Neural progenitor cell (in vitro differentiated cells): ENCODE results near the gene WNT2. TPM values are rescaled to one million over a fixed set of nuclear protein-coding genes. Genes with fewer than 3 reads are reported as not detected.

Experiments
- DNase-seq: peaks from one replicate; pipeline ENCODE4 v3.0.0-alpha.2; 2016; ENCODE audit warnings: low spot score
- H2AFZ ChIP-seq: fragments of 200-600 bp; sonication (generic); replicated peaks from 2 replicates; pipeline ENCODE4 v1.6.1; 2016; ENCODE audit warnings: antibody characterized with exemption
- H3F3A ChIP-seq: fragments of 200-600 bp; sonication (generic); 2 replicates; pipeline ENCODE4 v1.6.1; 2016; ENCODE audit warnings: antibody characterized with exemption, low read depth
- H3K27ac ChIP-seq: fragments of 200-600 bp; sonication (generic); 2 replicates; pipeline ENCODE4 v1.5.1; 2016; ENCODE audit warnings: mild to moderate bottlenecking
- H3K27me3 ChIP-seq: fragments of 200-600 bp; sonication (generic); 2 replicates; pipeline ENCODE4 v1.6.1; 2016; ENCODE audit warnings: mild to moderate bottlenecking, moderate library complexity
- H3K36me3 ChIP-seq: fragments of 200-600 bp; sonication (generic); 2 replicates; pipeline ENCODE4 v1.5.1; 2016
- H3K4me1 ChIP-seq: fragments of 200-600 bp; sonication (generic); 2 replicates; pipeline ENCODE4 v1.6.1; 2016; ENCODE audit warnings: mixed run types
- H3K4me2 ChIP-seq: fragments of 200-600 bp; sonication (generic); 2 replicates; pipeline ENCODE4 v1.6.1; 2016
- H3K4me3 ChIP-seq: fragments of 200-600 bp; sonication (generic); 2 replicates; pipeline ENCODE4 v1.5.1; 2016
- H3K79me2 ChIP-seq: fragments of 200-600 bp; sonication (generic); 2 replicates; pipeline ENCODE4 v1.6.1; 2016; ENCODE audit warnings: low read depth
- H3K9ac ChIP-seq: fragments of 200-600 bp; sonication (generic); 2 replicates; pipeline ENCODE4 v1.6.1; 2016
- H3K9me3 ChIP-seq: fragments of 200-600 bp; sonication (generic); 2 replicates; pipeline ENCODE4 v1.5.1; 2016; ENCODE audit warnings: low read depth
- H4K20me1 ChIP-seq: fragments of 200-600 bp; sonication (generic); 2 replicates; pipeline ENCODE4 v1.6.1; 2016; ENCODE audit warnings: low read depth
- H3K27ac Mint-ChIP-seq: 3 replicates; pipeline ENCODE4 v1.8.0; 2021; ENCODE audit warnings: mixed read lengths
- H3K27me3 Mint-ChIP-seq: 2 replicates; pipeline ENCODE4 v1.8.0; 2022; ENCODE audit warnings: low read depth, mild to moderate bottlenecking, inconsistent platforms, moderate library complexity, mixed read lengths; ENCODE audit not compliant: insufficient read depth
- H3K36me3 Mint-ChIP-seq: 3 replicates; pipeline ENCODE4 v1.8.0; 2021; ENCODE audit warnings: mixed read lengths
- H3K4me1 Mint-ChIP-seq: 3 replicates; pipeline ENCODE4 v1.8.0; 2021; ENCODE audit warnings: mixed read lengths
- H3K4me3 Mint-ChIP-seq: 3 replicates; pipeline ENCODE4 v1.8.0; 2021; ENCODE audit warnings: mild to moderate bottlenecking, moderate library complexity, mixed read lengths
- H3K9me3 Mint-ChIP-seq: 3 replicates; pipeline ENCODE4 v1.8.0; 2020; ENCODE audit warnings: mixed read lengths
- CTCF ChIP-seq: fragments of 200-600 bp; sonication (generic); IDR thresholded peaks from 2 replicates; pipeline ENCODE4 v1.5.1; 2017; ENCODE audit warnings: antibody characterized with exemption, mild to moderate bottlenecking
- EZH2 ChIP-seq: fragments of 200-600 bp; sonication (generic); IDR thresholded peaks from 2 replicates; pipeline ENCODE4 v1.6.1; 2017; ENCODE audit warnings: antibody characterized with exemption, mild to moderate bottlenecking, moderate library complexity
- EZH2phosphoT487 ChIP-seq: fragments of 200-600 bp; sonication (generic); IDR thresholded peaks from 2 replicates; pipeline ENCODE4 v1.6.1; 2017; ENCODE audit warnings: antibody characterized with exemption
- total RNA-seq: library from RNA; depleted of rRNA; stranded (reverse); fragments of >200 nt; gene quantifications from 2 replicates; pipeline ENCODE4 v1.2.3, GENCODE V29; 2015; ENCODE audit warnings: low replicate concordance

The WNT2 gene
- total RNA-seq, 1 donor from 2014 or later, result not detected

GRCh38 chr7:117230276-117231046 is 92.4 kb downstream of the WNT2 start:
- Mint-ChIP-seq H3K4me3 (no peak overlapping the region), H3K9me3 (peaks cover 8% of the 10 kb centered on the region), H3K27me3 (peaks cover 2% of the 10 kb centered on the region), H3K4me1 (peaks cover 7% of the 10 kb centered on the region), H3K27ac (no peak overlapping the region), H3K36me3 (peaks cover 8% of the 10 kb centered on the region)
- Histone ChIP-seq H3K36me3 (no peaks in the 10 kb centered on the region), H3K27ac (no peak overlapping the region), H3K79me2 (no peaks in the 10 kb centered on the region), H3K9me3 (no peaks in the 10 kb centered on the region), H3K4me2 (no peak overlapping the region), H4K20me1 (no peaks in the 10 kb centered on the region), H3F3A (no peaks in the 10 kb centered on the region), H2AFZ (no peak overlapping the region), H3K27me3 (no peaks in the 10 kb centered on the region), H3K4me1 (no peaks in the 10 kb centered on the region), H3K4me3 (no peak overlapping the region), H3K9ac (no peak overlapping the region)
- TF ChIP-seq EZH2phosphoT487, result no peak
- TF ChIP-seq EZH2, result no peak
- no peak for TF ChIP-seq CTCF
- no peak for DNase-seq

DNA sequence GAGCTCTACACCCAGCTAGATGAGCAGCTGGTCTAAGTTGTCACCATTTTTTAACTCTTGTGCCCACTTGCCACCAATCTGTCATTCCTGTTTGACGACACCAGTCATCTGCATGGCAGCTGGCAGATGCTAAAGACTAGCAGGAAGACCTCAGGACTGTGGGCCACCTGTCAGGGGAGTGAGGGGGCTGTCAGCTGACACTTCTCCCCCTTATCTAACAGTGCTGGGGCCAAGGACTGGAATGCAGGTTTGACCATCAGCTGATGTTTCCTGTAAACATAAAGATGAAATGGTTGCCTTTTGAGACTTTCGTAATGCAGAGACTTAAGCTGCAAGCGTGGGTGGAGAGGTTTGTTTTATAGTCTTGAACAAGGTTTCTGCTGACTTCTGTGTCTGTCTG is 93.5 kb downstream of the WNT2 start:
- Histone ChIP-seq H3K4me1 (no peaks in the 10 kb centered on the region), H3K9me3 (no peaks in the 10 kb centered on the region), H3K9ac (no peak overlapping the region), H3K4me2 (no peak overlapping the region), H4K20me1 (no peaks in the 10 kb centered on the region), H3K79me2 (no peaks in the 10 kb centered on the region), H3K27me3 (no peaks in the 10 kb centered on the region), H3K4me3 (no peak overlapping the region), H3K27ac (no peak overlapping the region), H3F3A (no peaks in the 10 kb centered on the region), H3K36me3 (no peaks in the 10 kb centered on the region), H2AFZ (no peak overlapping the region)
- peaks cover 9% of the 10 kb centered on the region for H3K4me1 Mint-ChIP-seq
- H3K27ac Mint-ChIP-seq, result no peak overlapping the region
- TF ChIP-seq CTCF, result no peak
- no peak for TF ChIP-seq EZH2
- no peak for TF ChIP-seq EZH2phosphoT487
- peaks cover 8% of the 10 kb centered on the region for H3K9me3 Mint-ChIP-seq
- DNase-seq, result no peak
- no peak overlapping the region for H3K4me3 Mint-ChIP-seq
- H3K27me3 Mint-ChIP-seq, result peaks cover 4% of the 10 kb centered on the region
- H3K36me3 Mint-ChIP-seq, result peaks cover 8% of the 10 kb centered on the region

DNA sequence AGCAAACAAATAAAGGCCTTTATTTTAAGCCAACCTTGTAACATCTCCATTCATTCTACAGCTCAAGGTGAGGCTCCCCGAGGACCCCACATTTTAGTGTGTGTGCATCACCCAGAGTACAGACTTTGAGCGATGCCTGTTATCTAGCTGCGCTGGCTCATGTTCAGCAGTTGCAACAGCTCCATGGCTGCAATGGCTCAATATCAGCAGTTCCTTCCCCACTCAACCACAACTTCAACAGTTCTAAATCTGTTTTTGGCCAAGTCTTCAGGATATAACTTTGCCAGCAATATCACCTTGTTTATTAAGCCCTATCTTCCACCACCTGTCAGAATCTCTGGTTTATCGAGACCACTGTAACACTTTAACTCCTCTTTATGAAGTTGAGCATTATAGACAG is 95.8 kb downstream of the WNT2 start:
- H3K4me3 Mint-ChIP-seq, result no peak overlapping the region
- Histone ChIP-seq H2AFZ (no peak overlapping the region), H4K20me1 (no peaks in the 10 kb centered on the region), H3K79me2 (no peaks in the 10 kb centered on the region), H3K27me3 (no peaks in the 10 kb centered on the region), H3K9me3 (no peaks in the 10 kb centered on the region), H3K9ac (no peak overlapping the region), H3K27ac (no peak overlapping the region), H3K4me1 (no peaks in the 10 kb centered on the region), H3K4me2 (no peak overlapping the region), H3F3A (no peaks in the 10 kb centered on the region), H3K4me3 (no peak overlapping the region), H3K36me3 (no peaks in the 10 kb centered on the region)
- peaks cover 3% of the 10 kb centered on the region for H3K9me3 Mint-ChIP-seq
- peaks cover 11% of the 10 kb centered on the region for H3K36me3 Mint-ChIP-seq
- TF ChIP-seq EZH2phosphoT487, result no peak
- TF ChIP-seq CTCF, result no peak
- no peak for TF ChIP-seq EZH2
- no peak overlapping the region for H3K27ac Mint-ChIP-seq
- peaks cover 4% of the 10 kb centered on the region for H3K27me3 Mint-ChIP-seq
- H3K4me1 Mint-ChIP-seq, result peaks cover 9% of the 10 kb centered on the region
- DNase-seq, result no peak
